GM12872 (cell line): ENCODE data around the gene AGFG2.

Source experiments
- TF ChIP-seq, protein P1 (sequence below): IDR thresholded peaks from 3 replicates; pipeline ENCODE4 v1.5.1; 2011; ENCODE audit warnings: low read depth, mild to moderate bottlenecking, low read length, moderate library complexity; ENCODE audit not compliant: insufficient read depth

Gene AGFG2

DNA sequence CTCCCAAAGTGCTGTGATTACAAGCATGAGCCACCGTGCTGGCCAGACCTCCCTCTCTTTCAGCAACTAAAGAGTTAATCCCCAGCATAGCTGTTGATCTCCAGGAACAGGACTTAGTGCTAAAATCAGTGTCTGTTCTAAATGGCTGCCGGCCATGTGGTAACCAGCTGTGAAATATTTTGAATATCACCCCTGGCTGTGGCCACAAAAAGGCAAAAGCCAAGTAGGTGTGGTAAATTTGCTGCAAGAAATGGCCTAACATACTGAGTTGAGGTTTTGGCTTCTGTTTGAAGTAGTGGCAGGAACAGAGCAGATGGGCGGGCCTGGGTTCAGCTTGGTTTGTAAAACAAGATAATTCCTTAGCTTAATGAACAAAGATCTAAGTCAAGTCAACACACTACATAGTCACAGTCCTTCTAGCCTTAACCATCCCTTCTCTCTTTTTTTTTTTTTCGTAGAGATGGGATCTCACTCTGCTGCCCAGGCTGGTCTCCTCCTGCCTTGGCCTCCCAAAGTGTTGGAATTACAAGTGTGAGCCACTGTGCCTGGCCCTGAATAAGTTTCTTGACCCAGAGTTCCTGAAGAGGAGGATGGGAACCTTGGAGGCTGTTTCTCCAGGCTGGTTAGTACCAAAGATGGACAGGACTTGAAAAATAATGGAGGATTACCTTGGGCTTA lies 22.7 kb upstream of the AGFG2 start:
- TF ChIP-seq, protein P1, sequence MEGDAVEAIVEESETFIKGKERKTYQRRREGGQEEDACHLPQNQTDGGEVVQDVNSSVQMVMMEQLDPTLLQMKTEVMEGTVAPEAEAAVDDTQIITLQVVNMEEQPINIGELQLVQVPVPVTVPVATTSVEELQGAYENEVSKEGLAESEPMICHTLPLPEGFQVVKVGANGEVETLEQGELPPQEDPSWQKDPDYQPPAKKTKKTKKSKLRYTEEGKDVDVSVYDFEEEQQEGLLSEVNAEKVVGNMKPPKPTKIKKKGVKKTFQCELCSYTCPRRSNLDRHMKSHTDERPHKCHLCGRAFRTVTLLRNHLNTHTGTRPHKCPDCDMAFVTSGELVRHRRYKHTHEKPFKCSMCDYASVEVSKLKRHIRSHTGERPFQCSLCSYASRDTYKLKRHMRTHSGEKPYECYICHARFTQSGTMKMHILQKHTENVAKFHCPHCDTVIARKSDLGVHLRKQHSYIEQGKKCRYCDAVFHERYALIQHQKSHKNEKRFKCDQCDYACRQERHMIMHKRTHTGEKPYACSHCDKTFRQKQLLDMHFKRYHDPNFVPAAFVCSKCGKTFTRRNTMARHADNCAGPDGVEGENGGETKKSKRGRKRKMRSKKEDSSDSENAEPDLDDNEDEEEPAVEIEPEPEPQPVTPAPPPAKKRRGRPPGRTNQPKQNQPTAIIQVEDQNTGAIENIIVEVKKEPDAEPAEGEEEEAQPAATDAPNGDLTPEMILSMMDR: no peak

DNA sequence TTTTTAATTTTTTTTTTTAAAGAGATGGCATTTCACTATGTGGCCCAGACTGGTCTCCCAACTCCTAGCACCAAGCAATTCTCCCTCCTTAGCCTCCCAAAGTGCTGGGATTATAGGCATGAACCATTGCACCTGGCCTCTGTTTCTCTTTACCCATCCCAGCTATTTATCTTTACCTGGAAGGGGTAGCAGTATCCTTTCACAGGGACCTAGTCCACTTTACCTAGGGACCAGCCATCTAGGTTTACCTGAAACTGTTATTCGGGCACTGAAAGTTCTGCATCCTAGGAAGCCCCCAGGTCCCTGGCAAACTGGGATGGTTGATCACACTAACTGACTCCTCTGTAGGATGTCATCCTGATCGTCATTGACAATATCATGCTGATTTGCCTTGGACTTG lies 21.7 kb upstream of the AGFG2 start:
- TF ChIP-seq, protein P1: no peak

DNA sequence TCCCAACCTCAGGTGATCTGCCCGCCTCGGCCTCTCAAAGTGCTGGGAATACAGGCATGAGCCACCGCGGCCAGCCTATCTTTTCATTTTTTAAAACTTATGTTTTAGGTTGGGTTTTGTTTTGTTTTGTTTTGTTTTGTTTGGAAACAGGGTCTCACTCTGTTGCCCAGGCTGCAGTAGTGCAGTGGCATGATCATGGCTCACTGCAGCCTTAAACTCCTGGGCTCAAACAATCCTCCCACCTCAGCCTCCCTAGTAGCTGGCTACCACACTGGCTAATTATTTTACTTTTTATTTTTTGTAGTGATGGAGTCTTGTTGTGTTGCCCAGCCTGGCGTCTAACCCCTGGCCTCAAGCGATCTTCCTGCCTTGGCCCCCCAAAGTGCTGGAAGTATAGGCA lies 19.4 kb upstream of the AGFG2 start:
- TF ChIP-seq, protein P1: no peak

DNA sequence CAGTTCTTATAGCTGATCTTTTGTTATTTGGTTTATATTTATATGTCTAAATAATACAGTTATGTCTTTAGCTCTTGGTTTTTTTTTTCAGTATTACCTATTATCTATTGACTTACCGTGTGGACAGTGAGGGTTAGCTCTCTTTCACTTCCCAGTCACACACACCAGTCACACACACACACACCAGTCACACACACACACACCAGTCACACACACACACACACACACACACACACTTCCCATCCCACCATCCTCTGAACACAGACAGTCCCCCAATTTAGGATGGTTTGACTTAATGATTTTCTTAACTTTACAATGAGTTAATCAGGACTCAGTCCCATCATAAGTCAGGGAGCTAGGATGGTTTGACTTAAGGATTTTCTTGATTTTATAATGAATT lies 18.9 kb upstream of the AGFG2 start:
- TF ChIP-seq, protein P1: no peak

DNA sequence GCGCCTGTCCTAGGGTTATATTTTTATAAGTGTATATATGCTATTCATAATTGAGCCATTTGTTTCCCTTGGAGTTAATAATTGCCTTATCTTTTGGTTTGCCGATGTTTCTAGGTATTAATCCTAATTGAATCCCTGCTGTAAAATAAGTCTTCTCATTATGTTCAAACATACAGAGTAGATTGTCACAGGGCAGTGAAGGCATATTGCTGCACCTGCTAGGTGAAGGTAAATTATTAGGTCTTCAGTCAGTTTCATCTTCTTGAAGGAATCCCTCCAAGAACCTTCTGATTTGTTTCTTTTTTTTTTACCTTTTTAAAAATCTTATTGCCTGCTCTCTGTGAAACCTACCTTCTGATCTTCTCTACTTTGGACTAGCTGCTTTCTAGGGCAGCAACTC lies 17.9 kb upstream of the AGFG2 start:
- TF ChIP-seq, protein P1: no peak

DNA sequence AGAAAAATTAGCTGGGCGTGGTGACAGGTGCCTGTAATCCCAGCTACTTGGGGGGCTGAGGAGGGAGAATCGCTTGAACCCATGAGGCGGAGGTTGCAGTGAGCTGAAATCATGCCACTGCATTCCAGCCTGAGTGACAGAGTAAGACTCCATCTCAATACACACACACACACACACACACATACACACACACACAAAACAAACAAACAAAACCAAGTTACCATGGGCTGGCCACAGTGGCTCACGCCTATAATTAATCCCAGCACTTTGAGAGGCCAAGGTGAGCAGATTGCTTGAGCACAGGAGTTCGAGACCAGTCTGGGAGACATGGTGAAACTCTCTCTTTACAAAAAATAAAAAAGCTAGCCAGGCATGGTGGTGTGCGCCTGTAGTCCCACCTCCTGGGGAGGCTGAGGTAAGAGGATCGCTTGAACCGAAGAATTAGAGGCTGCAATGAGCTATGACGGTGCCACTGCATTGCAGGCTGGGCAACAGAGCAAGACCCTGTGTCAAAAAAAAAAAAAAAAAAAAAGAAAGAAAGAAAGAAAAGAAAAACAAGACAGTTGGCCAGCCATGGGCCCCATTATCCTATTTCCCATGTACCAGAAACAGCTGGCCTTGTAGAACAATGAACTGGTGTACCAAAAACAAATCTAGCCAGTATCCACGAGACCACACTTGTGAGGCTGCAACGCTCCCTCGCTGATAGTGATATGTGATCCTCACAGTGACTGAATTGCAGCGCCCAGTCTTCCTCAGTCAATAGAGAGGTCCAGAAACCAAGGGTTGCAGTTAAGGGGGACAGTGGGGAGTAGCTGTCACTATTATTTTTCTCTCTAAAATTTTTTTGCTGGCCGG lies 6.6 kb upstream of the AGFG2 start:
- TF ChIP-seq, protein P1: no peak

DNA sequence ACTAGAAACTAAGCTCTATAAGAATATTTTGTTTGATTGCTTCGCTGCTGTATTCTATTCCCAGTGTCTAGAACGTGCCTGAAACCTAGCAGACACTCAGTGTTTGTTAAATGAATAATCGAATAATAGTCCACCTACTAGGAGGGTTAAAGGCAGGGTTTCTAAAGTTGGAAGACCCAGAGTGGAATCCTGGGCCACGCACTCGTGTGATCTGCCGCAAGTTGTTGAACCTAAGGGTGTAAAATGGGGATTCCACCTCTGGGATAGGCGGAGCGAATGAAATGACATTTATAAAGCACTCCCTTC lies 702 bp upstream of the AGFG2 start:
- TF ChIP-seq, protein P1: no peak
